ENCODE measurements around the gene MRPS16. TPM values are rescaled to one million over a fixed set of nuclear protein-coding genes. Genes with fewer than 3 reads are reported as not detected.

Gene MRPS16
- total and polyA plus RNA-seq, 9 of the 15 experiments (the other 6 are each of a cell fraction or from before 2014, with no cell fraction given), result 65.0 to 239 (median 146) TPM

DNA sequence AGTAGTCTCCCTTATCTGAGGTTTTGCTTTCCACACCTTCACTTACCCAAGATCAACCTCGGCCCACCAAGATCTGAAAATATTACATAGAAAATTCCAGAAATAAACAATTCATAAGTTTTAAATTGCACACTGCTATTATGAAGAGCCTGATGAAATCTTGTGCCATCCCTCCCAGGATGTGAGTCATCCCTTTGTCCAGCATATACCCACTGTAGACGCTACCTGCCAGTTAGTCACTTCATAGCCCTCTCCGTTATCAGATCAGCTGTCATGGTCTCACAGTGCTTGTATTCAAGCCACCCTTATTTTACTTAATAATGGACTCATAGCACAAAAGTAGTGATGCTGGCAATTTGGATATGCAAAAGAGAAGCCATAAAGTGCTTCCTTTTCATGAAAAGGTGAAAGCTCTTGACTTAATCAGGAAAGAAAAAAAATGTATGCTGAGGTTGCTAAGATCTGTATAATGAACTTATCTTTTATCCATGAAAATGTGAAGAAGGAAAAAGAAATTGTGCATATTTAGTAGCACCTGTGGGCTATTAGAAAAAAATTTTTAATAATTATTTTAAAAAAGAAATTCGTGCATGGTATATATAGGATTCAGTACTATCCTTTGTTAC is 9.8 kb upstream of the MRPS16 start (continued):
- TF ChIP-seq, protein P1, sequence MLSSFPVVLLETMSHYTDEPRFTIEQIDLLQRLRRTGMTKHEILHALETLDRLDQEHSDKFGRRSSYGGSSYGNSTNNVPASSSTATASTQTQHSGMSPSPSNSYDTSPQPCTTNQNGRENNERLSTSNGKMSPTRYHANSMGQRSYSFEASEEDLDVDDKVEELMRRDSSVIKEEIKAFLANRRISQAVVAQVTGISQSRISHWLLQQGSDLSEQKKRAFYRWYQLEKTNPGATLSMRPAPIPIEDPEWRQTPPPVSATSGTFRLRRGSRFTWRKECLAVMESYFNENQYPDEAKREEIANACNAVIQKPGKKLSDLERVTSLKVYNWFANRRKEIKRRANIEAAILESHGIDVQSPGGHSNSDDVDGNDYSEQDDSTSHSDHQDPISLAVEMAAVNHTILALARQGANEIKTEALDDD (IDR thresholded peaks at IDR 0.05), result peak; percentile 49; the same call in 1 of the 2 replicates
- TF ChIP-seq MTA3 (IDR thresholded peaks at IDR 0.05; ENCODE audit: borderline replicate concordance) (peak; percentile 53; the same call in 1 of the 2 replicates), MEF2D (tag; conservative IDR thresholded peaks at IDR 0.05; ENCODE audit: low read depth) (0 out of 2 replicates have a peak, but pooled peaks have one; percentile 50), RCOR1 (IDR thresholded peaks at IDR 0.05; ENCODE audit: borderline replicate concordance in 1 of 2, low read depth in 2 of 2, low read length in 2 of 2) (peak in 1 of 2 experiments; percentile 21; a peak in 1 of 4 replicates), TRIM24 (IDR thresholded peaks at IDR 0.05) (peak; percentile 96 to 97), ETV1 (tag; conservative IDR thresholded peaks at IDR 0.05; ENCODE audit: low read depth) (peak; percentile 91), EP300 (IDR thresholded peaks at IDR 0.05; ENCODE audit: low read length) (peak; percentile 90), ZNF232 (CRISPR knock-in tag; IDR thresholded peaks at IDR 0.05) (no peak), DMBX1 (CRISPR knock-in tag; IDR thresholded peaks at IDR 0.05; ENCODE audit: borderline replicate concordance) (peak; percentile 50; the same call in 1 of the 2 replicates), ZNF41 (CRISPR knock-in tag; conservative IDR thresholded peaks at IDR 0.05) (0 out of 2 replicates have a peak, but pooled peaks have one; percentile 8), BRD9 (IDR thresholded peaks at IDR 0.05; ENCODE audit: low read depth, partially characterized antibody) (peak; percentile 66), MTA1 (IDR thresholded peaks at IDR 0.05; ENCODE audit: borderline replicate concordance) (peak; percentile 71; the same call in 1 of the 2 replicates), HCFC1 (IDR thresholded peaks at IDR 0.05; ENCODE audit: low read depth, low read length) (no peak), ZNF175 (CRISPR knock-in tag; IDR thresholded peaks at IDR 0.05; ENCODE audit: low read depth) (peak; percentile 74), CEBPG (CRISPR knock-in tag; IDR thresholded peaks at IDR 0.05) (peak; percentile 93), CEBPG (tag; conservative IDR thresholded peaks at IDR 0.05 in 1 of 2, IDR thresholded peaks at IDR 0.05 in 1 of 2) (peak; percentile 72 to 97)
- TF ChIP-seq, protein P2, sequence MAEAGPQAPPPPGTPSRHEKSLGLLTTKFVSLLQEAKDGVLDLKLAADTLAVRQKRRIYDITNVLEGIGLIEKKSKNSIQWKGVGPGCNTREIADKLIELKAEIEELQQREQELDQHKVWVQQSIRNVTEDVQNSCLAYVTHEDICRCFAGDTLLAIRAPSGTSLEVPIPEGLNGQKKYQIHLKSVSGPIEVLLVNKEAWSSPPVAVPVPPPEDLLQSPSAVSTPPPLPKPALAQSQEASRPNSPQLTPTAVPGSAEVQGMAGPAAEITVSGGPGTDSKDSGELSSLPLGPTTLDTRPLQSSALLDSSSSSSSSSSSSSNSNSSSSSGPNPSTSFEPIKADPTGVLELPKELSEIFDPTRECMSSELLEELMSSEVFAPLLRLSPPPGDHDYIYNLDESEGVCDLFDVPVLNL (CRISPR knock-in tag; IDR thresholded peaks at IDR 0.05; ENCODE audit: low read depth), result no peak
- TF ChIP-seq, protein P3, sequence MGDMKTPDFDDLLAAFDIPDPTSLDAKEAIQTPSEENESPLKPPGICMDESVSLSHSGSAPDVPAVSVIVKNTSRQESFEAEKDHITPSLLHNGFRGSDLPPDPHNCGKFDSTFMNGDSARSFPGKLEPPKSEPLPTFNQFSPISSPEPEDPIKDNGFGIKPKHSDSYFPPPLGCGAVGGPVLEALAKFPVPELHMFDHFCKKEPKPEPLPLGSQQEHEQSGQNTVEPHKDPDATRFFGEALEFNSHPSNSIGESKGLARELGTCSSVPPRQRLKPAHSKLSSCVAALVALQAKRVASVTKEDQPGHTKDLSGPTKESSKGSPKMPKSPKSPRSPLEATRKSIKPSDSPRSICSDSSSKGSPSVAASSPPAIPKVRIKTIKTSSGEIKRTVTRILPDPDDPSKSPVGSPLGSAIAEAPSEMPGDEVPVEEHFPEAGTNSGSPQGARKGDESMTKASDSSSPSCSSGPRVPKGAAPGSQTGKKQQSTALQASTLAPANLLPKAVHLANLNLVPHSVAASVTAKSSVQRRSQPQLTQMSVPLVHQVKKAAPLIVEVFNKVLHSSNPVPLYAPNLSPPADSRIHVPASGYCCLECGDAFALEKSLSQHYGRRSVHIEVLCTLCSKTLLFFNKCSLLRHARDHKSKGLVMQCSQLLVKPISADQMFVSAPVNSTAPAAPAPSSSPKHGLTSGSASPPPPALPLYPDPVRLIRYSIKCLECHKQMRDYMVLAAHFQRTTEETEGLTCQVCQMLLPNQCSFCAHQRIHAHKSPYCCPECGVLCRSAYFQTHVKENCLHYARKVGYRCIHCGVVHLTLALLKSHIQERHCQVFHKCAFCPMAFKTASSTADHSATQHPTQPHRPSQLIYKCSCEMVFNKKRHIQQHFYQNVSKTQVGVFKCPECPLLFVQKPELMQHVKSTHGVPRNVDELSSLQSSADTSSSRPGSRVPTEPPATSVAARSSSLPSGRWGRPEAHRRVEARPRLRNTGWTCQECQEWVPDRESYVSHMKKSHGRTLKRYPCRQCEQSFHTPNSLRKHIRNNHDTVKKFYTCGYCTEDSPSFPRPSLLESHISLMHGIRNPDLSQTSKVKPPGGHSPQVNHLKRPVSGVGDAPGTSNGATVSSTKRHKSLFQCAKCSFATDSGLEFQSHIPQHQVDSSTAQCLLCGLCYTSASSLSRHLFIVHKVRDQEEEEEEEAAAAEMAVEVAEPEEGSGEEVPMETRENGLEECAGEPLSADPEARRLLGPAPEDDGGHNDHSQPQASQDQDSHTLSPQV (IDR thresholded peaks at IDR 0.05), result peak; percentile 50; the same call in 1 of the 2 replicates
